T-helper 22 cell (primary cell): ENCODE data around the gene UGDH.
"Not testable (repeated sequence)": the region's sequence is repeated elsewhere in the genome, so short reads cannot be mapped to it uniquely, and the experiment has no call there.

ENCODE experiments used
- DNase-seq: peaks from one replicate; pipeline ENCODE4 v3.0.0-alpha.2; 2020; ENCODE audit warnings: low read depth

The UGDH gene

DNA sequence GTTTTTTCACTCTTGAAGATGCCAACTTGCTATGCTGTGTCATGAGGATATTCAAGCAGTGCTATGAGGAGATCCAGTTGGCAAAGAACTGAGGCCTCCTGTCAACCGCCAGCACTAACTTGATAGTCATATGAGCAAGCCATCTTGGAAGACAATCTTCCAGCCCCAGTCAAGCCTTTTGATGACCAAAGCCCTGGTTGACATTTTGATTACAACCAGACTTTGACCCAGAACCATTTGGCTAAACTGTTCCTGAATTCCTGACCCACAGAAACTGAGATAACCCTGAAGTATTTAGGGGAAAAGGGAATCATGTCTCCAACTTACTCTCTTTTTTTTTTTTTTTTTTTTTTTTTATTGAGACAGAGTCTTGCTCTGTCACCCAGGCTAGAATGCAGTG, 32.9 kb downstream of the UGDH start:
- no peak for DNase-seq

DNA sequence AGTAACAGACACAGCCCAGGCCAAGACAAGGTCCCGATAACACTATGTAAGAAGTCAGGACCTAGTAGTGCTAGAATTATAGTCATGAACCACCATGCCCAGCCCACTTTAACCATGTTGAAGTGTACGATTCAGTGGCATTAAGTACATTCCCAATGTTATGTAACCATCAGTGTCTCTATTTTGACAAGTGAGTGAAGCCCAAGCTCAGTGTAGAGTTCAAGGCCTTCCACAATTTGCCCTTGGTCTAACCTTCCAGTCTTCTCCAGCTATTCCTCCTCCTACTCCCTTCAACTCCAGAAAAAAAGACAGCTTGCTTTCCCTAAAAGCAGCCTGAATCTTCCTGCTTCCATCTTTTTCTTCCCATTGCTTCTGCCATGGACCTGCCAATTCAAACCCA, 36.9 kb downstream of the UGDH start:
- no peak for DNase-seq

DNA sequence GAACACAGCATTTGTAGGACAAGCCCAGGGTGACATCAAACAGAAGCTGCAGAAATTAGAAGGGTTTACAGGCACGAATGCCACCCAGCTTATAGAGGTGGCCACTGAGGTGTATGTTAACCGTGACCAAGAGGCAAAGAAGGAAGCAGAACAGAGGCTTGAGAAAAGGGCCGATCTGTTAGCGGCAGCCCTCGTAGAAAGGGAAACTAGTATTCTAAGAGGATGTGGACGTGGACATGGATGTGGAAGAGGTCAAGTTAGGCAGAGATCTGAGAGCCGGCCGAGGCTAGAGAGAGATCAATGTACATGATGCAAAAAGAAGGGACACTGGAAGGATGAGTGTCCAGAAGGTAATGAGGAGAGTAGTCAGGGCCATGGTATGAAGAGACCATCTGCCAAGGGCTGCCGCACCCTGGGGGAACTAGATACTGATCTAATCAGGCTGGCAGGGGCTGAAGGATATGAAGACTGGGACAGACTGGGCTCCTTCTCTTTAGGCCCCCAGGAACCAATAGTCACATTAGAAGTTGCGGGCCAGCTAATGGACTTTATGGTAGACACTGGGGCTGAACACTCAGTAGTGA, 40.9 kb downstream of the UGDH start:
- DNase-seq: no peak

DNA sequence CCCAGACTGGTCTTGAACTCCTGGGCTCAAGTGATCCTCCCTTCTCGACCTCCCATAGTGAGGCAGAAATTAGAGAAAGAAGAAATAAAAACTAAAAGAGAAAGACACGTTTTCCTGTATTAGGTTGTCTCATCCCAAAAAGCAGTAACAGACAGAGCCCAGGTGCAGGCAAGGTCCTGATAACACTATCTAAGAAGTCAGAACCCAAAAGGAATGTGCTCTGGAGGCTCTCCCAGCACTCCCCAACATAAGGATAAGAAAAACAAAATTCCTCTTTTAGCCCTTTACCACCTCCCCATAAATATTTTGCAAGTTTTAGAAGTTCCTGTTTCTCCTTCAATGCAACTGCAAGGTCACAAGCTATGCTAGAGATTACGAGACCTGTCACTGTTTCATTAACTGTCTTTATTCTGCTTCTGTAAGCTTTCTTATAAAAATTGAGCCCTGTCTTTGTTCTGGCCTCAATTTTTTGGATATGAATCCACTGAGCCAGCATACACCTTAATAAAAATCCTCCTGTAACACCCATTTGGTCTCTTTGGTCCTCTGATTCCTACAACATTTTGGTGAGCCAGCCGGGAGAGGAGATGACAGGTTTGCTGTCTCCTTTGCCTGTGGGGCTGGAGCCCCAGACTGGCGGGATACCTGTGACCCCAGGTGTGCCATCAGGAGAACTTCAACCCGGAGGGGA, 42.5 kb downstream of the UGDH start:
- no peak for DNase-seq

DNA sequence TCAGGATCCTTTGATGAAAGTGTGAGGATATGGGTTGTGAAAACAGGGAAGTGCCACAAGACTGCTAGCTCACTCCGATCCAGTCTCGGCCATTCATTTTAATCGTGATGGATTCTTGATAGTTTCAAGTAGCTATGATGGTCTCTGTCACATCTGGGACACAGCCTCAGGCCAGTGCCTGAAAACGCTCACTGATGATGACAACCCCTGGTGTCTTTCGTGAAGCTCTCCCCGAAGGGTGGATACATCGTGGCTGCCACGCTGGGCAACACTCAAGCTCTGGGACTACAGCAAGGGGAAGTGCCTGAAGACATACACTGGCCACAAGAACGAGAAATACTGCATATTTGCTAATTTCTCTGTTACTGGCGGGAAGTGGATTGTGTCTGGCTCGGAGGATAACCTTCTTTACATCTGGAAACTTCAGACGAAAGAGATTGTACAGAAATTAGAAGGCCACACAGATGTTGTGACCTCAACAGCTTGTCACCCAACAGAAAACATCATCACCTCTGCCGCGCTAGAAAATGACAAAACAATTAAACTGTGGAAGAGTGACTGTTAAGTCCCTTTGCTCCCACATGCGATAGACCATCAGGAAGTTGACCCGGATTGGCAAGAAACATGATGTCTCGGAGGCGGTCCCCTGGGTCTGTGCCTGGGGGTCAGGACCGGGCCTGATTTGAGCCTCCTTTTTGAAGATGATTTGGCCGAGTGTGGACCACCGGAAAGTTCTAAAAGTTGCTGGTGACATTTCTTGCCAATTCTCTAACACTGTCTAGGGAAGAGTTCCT, 46.1 kb downstream of the UGDH start:
- DNase-seq: no peak

DNA sequence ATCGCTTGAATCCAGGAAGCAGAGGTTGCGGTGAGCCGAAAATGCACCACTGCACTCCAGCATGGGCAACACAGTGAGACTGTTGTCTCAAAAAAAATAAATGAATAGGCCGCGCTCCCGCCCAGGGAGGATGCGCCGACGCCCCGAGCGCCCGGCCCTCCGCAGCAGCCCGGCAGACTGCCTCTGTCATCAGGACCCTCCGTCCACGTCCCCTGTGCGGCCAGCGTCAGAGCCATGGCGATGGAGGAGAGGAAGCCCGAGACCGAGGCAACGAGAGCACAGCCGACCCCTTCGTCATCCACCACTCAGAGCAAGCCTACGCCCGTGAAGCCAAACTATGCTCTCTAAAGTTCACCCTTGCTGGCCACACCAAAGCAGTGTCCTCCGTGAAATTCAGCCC, 47.0 kb downstream of the UGDH start:
- no peak for DNase-seq

DNA sequence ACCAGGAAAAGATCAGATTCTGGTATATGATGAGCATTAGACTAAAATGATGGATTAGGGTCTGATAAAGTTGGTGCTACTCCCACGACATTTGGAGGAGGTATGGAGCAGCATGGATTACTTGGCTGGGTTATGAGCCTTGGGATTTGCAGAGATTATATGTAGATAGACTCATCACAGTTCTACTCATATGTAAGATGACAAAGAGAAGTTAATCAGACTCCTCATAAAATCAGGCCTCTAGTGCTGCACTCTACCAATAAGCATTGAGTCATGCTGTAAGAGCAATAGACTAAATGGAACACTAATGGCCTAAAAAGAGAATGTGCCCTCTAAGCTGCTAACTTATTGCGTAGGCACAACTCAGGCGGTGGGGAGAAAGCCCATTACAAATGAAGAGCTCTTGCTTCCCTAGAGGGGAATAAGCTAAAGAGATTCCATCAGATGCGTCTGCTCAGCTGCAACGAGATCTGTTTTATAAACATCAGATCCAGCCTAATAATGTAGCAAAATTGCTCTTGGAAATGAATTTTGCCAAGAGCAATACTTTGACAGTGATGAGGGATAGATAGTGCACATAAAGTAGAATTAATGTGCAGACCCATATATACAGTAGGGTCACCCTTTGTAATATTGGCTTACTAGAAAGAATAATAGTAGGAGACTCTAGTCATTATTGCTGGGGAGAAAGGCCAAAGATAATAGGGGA, 50.9 kb downstream of the UGDH start:
- no peak for DNase-seq

DNA sequence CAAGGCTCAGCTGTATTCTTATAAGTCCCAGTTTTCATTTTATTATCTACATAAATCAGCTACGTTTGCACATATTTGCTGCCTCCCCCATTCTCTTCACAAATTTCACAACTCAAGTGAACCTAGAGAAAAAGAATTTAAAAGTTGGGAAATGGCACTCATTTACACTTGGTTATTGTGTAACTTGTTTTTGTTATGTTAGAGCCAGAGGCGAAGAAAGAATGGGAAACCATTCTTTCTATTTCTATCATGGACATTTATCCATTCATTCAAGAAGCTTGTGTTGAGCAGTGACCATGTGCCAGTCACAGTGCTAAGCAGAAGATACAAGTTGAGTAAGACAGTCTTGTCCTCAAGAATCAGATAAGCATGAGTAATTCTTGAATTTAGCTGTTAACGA, 54.8 kb downstream of the UGDH start:
- DNase-seq: no peak

DNA sequence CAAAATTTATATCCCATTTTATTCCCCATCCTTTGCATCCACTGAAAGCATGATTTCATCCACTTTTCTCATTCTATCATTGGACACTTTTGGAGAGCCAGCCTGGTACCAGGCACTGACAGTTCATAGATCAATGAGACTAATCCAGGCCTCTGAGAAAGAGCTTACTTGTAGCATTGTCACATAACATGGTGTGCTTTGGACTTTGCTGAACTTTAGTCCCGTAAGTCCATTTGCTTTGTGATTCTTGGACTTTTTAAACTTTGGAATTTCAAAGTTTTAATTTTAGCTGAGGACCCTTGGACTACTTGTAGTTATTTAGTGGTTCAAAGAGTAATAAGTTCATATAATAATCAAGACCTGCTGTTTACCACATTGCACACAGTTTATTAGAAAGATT, 56.8 kb downstream of the UGDH start:
- DNase-seq: no peak

DNA sequence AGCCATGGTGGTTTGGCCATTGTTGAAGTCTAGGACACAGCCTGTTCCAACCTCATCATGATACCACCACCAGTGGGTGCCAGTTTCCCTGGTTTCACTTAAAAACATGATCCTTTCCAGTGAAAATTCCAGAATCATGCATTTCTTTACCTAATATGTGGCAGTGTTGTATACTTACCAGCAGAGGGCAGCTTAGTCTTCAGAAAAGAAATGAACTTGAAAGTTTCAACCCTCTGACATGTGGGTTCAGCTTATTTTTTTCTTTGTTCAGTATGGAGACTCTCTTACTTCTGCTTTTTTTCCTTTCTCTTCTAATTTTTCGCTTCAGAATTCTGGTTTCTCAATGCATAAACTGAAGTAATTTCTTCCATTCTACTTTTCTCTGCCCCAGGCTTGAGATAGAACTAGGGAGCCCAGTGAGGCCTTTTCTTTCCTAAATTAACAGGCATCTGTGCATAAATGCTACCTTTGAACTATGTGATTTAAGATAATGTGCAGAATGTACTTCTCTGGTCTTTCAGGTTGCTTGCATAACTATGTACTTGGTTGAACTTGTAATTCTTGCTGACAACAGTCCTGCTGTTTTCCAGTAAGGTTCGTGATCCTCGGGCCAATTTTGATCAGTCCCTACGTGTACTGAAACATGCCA, 57.7 kb downstream of the UGDH start:
- DNase-seq: no peak

DNA sequence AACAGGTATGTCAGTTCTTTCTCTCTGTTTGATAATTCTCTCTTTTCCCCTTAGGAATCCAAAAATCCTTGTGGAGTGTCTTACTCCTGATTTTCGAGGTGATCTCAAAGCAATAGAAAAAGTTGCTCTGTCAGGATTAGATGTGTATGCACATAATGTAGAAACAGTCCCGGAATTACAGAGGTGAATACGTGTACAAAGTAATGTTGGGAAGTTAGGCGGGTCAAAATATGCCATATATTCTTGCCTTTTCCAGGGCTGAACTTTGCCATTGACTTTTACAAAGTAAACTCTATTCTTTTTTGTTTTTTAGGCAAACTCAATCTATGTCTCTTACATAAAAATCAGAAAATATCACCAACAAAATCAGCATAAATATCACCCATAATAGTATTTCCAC, 59.8 kb downstream of the UGDH start:
- no peak for DNase-seq

DNA sequence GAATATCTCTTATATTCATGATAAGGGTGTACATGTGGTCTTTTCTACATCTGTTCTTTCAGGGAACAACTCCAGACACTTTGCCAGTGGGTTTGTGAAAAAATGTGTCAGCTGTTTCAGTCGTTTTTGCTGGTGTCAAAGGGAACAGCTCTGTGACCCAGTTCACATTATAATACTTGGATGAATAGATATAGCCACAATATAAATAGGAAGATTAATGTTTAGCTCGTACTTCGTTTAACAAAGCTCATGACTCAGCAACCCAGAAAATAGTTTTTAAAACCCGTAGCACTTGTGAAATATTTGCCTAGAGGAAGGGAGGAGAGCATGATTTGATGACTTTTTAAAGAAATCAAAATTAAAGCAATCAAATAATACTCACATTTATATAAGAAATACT, 60.5 kb downstream of the UGDH start:
- no peak for DNase-seq

DNA sequence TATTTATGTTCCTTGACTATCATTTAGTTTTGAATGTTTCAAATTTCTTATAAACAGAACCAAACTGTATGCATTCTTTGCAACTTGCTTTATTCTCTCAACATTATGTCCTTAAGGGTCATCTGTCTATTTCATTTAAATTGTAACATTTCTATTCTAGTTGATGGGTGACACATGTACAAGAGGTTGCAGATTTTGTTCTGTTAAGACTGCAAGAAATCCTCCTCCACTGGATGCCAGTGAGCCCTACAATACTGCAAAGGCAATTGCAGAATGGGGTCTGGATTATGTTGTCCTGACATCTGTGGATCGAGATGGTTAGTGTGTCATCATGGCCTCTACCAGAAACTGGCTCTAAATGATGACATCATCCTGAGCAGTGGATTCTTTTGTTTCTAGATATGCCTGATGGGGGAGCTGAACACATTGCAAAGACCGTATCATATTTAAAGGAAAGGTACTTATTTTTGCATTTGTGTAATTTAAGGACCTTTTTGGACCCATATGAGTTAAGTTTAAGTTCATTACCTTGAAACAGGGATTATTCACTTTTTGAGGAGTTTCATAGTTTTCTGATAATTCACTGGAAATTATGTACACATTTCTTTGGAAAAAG, 62.2 kb downstream of the UGDH start:
- DNase-seq: no peak

DNA sequence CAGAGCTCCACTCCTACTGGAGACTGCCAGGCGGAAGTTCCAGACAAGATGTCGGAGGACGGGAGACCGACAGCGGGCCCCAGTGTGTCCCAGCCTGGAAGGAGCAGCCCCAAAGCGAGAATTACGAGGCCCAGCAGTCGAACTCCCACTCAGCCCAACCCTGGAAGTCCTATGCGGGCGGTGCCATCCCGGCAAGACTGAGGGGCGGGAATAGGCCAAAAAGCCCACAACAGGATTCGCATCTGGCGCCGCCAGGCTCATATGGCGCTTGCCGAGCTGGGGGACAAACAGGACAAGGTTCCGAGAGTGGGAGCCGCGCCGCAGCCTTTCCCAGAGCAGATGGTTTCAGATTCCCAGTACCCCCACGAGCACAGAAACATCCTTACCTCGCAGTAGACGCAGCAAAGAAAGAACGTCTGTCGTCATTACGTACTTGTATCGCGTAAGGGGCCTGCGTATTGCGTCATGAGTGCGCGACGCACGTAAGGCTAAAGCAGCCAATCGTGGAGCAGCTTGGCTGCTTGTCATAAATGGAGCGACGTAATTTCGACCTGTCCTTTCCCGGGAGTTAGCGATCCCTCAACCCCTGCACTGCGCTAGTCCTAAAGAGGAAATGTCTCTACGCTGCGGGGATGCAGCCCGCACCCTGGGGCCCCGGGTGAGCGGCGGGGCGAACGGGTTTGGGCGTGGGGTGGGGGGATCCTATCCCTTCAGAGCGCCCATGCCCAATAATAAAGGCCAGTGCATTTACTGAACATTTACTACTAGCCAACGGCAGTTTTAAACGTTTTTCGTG, 68.5 kb downstream of the UGDH start, which contains the start of the genes LIAS and RPL9:
LIAS (plus strand) TSS at position 552 of the 796 bp plus-strand sequence; CDS start at position 614, 62 bp downstream.
RPL9 (minus strand) TSS at position 418 of the 796 bp plus-strand sequence. CDS start 483 bp downstream, outside the sequence.
- peak; percentile 87 for DNase-seq

DNA sequence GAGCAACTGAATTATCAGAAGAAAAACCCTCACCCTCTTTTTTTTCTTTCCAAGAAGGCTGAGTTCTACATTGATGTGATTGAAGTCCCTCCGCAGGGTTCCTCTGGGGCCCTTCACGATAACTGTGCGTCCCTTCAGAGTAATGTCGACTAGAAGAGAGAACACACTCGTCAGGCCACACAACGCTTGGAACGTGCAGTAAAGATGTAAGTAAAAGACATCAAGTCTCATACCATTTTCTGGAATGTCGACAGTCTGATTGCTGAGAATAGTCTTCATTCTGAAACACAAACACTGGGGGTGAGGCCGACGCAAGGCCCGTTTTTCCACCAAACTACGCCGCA, 69.1 kb downstream of the UGDH start:
- not testable (repeated sequence) for DNase-seq

DNA sequence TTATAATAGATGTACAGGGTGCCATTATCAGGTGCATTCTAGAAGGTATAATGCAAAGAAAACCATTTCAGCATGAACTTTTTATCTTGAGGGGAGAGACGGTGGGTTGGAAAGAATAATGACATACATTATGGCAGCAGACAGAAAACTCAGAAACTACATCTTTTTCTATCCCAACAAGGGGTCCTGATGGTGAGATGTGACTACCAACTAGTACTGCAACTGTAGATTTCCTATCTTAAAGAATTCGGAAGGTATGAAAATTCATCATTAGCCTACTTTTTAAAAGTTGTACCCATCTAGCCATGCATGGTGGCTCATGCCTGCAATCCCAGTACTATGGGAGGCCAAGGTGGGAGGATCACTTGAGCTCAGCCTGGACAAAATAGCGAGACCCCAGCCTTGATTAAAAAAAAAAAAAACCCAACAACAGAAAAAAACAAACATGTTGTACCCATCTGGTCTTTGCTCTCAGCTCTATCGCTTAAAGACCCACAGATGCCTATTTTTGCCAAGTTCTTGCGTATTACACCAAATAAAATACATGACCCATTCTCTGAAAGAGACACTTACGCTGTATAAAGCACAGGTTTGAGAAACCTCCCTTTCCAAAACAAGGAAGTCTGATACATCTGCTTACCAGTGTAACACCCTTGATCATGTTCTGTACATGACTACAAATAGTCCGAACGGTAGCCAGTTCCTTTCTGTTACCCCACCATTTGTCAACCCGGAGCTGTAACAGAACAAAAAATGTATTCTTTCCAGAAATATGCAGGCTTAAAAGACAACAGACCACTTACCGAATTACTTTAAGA, 70.1 kb downstream of the UGDH start:
- no peak for DNase-seq

DNA sequence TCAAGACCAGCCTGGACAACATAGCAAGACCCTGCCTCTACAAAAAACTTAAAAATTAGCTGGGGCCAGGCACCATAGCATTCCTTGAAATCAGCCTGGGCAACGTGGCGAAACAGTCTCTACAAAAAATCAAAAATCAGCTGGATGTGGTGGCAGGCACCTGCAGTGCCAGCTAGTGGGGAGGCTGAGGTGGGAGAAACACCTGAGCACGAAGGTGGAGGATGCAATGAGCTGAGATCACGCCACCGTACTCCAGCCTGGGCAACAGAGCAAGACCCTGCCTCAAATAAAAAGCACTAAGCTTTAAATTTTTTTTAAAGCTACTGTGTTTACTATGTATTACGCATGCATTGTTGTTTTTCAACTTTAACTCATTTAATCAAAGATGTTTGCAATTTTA, 71.8 kb downstream of the UGDH start:
- no peak for DNase-seq

DNA sequence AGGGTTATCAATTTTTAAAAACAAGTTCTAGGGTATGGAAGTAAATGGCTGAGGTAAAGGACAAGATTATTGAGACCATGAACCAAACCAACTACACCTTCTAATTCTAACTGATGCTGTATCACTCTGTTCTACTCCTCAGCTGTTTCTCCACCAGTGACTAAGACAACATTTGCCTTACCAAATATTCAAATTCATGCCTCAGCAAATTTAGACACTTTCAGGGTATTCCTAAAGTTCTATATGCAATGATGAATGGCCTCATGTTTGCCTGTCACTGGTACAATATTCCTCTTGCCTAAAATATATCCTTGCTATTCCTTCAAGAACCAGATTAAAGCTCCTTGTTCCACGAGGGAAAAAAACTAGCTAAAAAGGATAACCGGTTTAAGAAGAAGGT, 73.5 kb downstream of the UGDH start:
- DNase-seq: no peak

DNA sequence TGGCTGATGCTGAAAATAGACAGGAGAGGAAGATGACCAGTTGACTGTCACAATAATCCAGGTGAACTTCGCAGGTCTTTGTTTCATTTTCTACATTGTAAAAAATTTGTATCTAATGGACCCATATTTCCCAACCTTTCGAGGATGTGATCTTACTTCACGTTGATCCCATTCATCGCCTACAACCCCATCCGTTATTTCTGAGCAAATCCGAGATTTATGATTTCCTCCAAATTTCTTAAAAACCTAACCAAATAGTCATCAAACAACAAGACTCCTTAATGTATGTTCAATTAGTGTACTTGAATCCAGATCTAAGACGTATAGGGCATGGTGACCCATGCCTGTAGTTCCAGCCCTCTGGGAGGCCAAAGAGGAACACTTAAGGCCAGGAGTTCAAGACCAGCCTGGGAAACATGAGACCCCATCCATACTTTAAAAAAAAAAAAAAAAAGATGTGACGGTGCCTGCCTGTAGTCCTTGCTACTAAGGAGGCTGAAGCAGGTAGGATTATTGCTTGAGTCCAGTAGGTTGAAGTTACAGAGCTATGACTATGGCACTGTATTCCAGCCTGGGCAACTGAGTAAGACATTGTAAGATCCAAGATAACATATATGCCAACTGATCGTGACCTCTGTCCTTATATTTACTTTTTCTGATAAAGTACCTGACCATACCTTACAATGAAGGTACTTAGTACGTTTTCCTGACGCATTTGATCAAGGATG, 74.2 kb downstream of the UGDH start:
- no peak for DNase-seq
